NT2/D1 (cell line): Measurements from ENCODE around the gene IL1RAP.

ENCODE experiments used
- DNase-seq: peaks from one replicate; pipeline ENCODE4 v3.0.0-alpha.2; 2011; ENCODE audit warnings: low read depth, low spot score
- H3K27me3 ChIP-seq: 2 replicates; pipeline ENCODE4 v1.6.0; 2011; ENCODE audit warnings: mild to moderate bottlenecking; ENCODE audit not compliant: insufficient read length, insufficient read depth
- H3K36me3 ChIP-seq: 2 replicates; pipeline ENCODE4 v1.6.1; 2011; ENCODE audit warnings: mild to moderate bottlenecking, low read length, mixed read lengths; ENCODE audit not compliant: insufficient read depth, insufficient read length
- H3K4me1 ChIP-seq: 2 replicates; pipeline ENCODE4 v1.5.1; 2011; ENCODE audit not compliant: insufficient read depth, insufficient read length
- H3K4me3 ChIP-seq: 2 replicates; pipeline ENCODE4 v1.5.1; 2011; ENCODE audit warnings: low read depth; ENCODE audit not compliant: insufficient read length
- H3K9ac ChIP-seq: 2 replicates; pipeline ENCODE4 v1.6.0; 2011; ENCODE audit warnings: low read depth; ENCODE audit not compliant: insufficient read length
- H3K9me3 ChIP-seq: 2 replicates; pipeline ENCODE4 v1.5.1; 2011; ENCODE audit warnings: mild to moderate bottlenecking, low read length; ENCODE audit not compliant: insufficient read depth
- SUZ12 ChIP-seq: IDR thresholded peaks from 2 replicates; pipeline ENCODE4 v1.6.1; 2011; ENCODE audit not compliant: insufficient read length, insufficient read depth; ENCODE audit errors: extremely low read depth
- YY1 ChIP-seq: IDR thresholded peaks from 2 replicates; pipeline ENCODE4 v1.6.1; 2011; ENCODE audit not compliant: insufficient read length, insufficient read depth
- ZNF274 ChIP-seq: IDR thresholded peaks from 2 replicates; pipeline ENCODE4 v1.6.1; 2011; ENCODE audit warnings: mild to moderate bottlenecking, low read depth, low read length

Gene IL1RAP

DNA sequence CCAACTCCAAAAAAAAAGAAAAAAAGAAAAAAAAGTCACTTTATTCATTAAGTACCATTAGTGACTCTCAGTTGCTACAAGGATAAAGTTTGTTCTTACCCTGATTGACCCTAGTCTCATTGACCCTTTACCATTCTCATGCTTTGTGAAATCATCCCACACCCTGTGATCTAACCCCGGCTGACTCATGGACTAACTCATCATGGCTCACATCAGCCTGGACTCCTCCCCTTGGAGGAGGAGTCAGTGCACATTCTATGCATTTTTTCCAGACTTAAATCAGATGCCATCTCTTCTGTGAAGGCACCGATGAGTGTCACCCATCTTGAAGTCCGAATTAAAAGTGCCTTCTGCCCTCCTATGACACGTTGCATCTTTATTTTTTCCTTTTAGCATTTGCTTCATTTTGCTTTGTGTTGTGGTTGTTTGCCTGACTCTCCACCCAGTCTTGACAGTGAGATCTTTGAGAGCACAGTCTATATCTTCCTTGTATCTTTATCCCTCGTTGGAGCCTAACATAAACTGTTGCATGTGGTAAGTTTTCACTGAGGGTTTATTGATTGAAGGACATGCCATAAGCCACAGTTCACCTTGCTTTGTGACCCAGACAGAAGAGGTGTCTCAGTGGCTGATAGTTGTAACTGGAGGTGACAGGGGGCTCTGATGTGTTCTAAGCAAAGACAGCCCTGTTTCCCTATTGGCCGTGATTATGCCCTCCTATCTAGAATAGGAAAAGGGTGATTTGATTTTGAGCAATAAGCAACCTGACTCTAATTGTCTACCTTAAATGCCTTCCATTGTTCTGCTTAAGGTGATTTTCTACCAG lies 72.1 kb downstream of the IL1RAP start:
- H3K9me3 ChIP-seq: no peaks in the 10 kb centered on the region
- no peaks in the 10 kb centered on the region for H3K27me3 ChIP-seq
- no peaks in the 10 kb centered on the region for H3K4me1 ChIP-seq
- no peak overlapping the region for H3K4me3 ChIP-seq
- TF ChIP-seq YY1 (no peak), ZNF274 (no peak), SUZ12 (no peak)
- H3K9ac ChIP-seq: no peak overlapping the region
- peak; percentile 49 for DNase-seq
- H3K36me3 ChIP-seq: no peaks in the 10 kb centered on the region

DNA sequence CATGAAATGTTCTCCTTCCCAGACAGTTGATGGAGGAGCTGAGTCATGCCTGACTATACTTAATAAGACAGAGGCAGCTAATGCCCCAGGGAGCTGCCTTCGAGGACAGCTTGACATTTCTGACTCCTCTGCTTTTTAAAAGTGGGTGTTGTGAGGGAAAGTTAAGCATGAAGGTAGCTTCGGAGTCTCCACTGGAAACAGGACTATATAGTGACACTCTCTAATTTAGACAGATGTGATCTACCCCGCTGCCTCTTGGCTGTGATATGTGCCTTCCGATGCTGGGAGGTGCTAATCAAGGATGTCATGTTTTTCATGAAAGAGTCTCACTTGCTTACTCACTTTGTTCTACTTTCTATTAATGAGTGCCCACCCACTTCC lies 72.7 kb downstream of the IL1RAP start:
- Histone ChIP-seq H3K9ac (no peak overlapping the region), H3K9me3 (no peaks in the 10 kb centered on the region), H3K36me3 (no peaks in the 10 kb centered on the region), H3K4me3 (no peak overlapping the region), H3K27me3 (no peaks in the 10 kb centered on the region), H3K4me1 (no peaks in the 10 kb centered on the region)
- DNase-seq: no peak
- TF ChIP-seq SUZ12 (no peak), ZNF274 (no peak), YY1 (no peak)

DNA sequence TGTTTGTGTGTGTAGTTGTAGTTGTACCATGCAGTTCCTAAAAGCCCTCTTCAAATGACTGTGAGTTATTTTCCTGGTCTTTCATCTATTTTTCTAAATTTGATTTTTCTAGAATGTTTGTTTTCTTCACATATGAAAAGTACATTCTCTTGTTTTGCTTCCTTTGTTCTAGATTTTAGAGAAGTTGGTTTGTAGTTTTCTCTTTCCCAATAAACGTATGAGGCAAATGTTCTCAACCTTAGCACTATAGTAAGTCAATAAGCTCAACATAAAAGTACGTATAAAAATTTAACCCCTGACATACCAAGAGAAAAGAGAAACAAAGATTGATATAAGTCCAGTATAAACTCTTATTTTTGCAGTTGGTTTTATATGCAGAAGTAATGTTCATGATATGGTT lies 74.7 kb downstream of the IL1RAP start:
- TF ChIP-seq ZNF274: no peak
- no peak for TF ChIP-seq YY1
- no peak for TF ChIP-seq SUZ12
- H3K27me3 ChIP-seq: no peaks in the 10 kb centered on the region
- no peaks in the 10 kb centered on the region for H3K9me3 ChIP-seq
- H3K4me3 ChIP-seq: no peak overlapping the region
- DNase-seq: no peak
- no peaks in the 10 kb centered on the region for H3K36me3 ChIP-seq
- H3K4me1 ChIP-seq: no peaks in the 10 kb centered on the region
- H3K9ac ChIP-seq: no peak overlapping the region

DNA sequence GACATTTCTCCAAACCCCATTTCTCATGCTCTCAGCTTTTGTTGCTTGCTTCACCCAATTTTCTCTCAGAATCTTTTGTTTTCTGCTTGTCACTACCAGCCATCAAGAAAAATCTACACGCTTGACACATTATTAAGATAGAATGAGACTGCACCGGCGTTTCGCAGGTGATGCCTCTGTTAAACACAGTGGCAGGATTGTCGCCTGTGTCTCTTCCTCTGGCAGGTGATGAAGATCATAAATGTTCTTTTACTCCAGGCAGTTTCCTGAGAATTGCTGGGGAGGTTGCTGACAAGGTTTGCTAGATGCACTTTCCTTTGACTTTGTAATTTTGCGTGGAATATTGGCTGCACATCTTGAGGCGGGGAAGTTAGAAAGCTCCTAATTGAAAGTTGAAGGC lies 75.4 kb downstream of the IL1RAP start:
- no peak for DNase-seq
- Histone ChIP-seq H3K4me3 (no peak overlapping the region), H3K9ac (no peak overlapping the region)

DNA sequence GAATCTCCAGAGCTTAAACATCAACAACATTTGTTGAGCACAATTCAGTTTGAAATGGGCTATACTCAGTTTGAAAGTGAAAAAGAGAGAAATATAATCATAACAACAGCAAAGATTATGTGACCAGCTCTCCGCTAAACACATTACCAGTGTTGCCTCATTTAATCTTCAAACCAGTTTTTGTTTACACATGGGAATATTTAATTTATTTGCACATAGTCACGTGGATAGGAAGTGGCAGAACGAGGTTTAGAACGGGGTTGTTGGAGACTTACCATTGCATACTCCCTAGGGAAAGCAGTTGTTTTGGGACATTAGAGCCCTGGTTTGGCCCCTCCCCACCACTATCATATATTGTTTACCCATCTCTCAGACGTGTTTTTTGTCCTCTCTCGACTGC lies 77.2 kb downstream of the IL1RAP start:
- no peak for TF ChIP-seq YY1
- TF ChIP-seq ZNF274: no peak
- TF ChIP-seq SUZ12: no peak
- Histone ChIP-seq H3K4me1 (no peaks in the 10 kb centered on the region), H3K9ac (no peak overlapping the region), H3K36me3 (no peaks in the 10 kb centered on the region), H3K4me3 (no peak overlapping the region), H3K9me3 (no peaks in the 10 kb centered on the region), H3K27me3 (no peaks in the 10 kb centered on the region)
- no peak for DNase-seq

More for the DNA sequence above, 75.4 kb downstream of the IL1RAP start:
- Histone ChIP-seq H3K36me3 (no peaks in the 10 kb centered on the region), H3K9me3 (no peaks in the 10 kb centered on the region), H3K4me1 (no peaks in the 10 kb centered on the region), H3K27me3 (no peaks in the 10 kb centered on the region)
- TF ChIP-seq SUZ12: no peak
- no peak for TF ChIP-seq ZNF274
- TF ChIP-seq YY1: no peak

DNA sequence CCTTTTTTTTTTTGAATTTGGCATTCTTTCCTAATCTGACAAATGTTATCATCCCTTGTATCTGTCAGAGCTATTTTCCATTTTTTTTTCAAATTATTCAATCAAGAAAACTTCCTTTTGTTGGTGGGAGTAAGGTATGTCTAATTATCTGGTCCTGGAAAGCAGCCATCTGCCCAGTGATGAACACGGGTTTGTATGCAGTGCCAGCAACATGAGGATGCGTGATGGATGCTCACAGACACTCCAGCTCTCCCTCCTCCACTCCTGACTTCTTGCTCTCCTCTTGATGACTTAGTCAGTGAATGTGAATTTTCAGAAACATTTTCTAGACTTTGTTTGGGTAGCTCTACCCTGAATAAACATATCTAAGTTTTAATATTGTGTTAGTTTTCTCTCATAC lies 79.2 kb downstream of the IL1RAP start:
- no peak for TF ChIP-seq ZNF274
- Histone ChIP-seq H3K4me1 (no peaks in the 10 kb centered on the region), H3K9me3 (no peaks in the 10 kb centered on the region), H3K27me3 (no peaks in the 10 kb centered on the region), H3K4me3 (no peak overlapping the region), H3K9ac (no peak overlapping the region), H3K36me3 (no peaks in the 10 kb centered on the region)
- no peak for DNase-seq

DNA sequence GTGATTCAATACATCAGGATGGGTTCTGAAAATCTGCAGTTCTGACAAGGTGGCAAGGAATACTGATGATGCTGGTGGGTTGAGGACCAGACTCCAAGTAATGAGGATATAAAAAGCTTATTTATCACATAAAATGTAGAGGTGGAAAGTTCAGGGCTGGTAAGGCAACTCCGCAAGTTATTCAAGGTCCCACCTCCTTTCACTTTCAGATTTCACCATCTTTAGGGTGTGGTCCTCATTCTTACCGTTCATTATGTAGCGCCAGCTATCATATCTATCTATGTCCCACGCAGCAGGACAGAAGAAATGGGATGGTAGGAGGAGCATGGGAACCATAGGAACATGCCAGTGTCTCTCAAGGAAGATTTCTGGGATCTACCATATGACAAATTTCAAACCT lies 80.3 kb downstream of the IL1RAP start:
- TF ChIP-seq ZNF274: no peak
- TF ChIP-seq SUZ12: no peak
- no peak for TF ChIP-seq YY1
- no peak for DNase-seq

More for the DNA sequence above, 80.3 kb downstream of the IL1RAP start:
- Histone ChIP-seq H3K36me3 (no peaks in the 10 kb centered on the region), H3K9ac (no peak overlapping the region), H3K27me3 (no peaks in the 10 kb centered on the region), H3K4me3 (no peak overlapping the region), H3K9me3 (no peaks in the 10 kb centered on the region), H3K4me1 (no peaks in the 10 kb centered on the region)
